Measurements from ENCODE around the gene TULP1. TPM values are rescaled to one million over a fixed set of nuclear protein-coding genes. Genes with fewer than 3 reads are reported as not detected.

TULP1 gene
- total RNA-seq, 2 experiments from 2014 or later, result not detected

Small RNAs within 50 kb of the gene (microRNA-seq; reads per million reads assigned to microRNA genes)
- gene MIR7111 (ENCODE audit: borderline microRNAs expressed, borderline replicate concordance), result not detected

Other genes with a start within 250 kb of the TULP1 start
- 100 to 1,000 TPM; 209 to 212 TPM for gene DEF6, start 215.1 kb downstream of the TULP1 start, total RNA-seq
- gene PPARD, start 170.3 kb downstream of the TULP1 start, total RNA-seq, result 10 to 100 TPM; 34.1 to 37.0 TPM
- 1 to 10 TPM; 1.6 to 1.7 TPM for gene FANCE, start 60.6 kb downstream of the TULP1 start, total RNA-seq
- 1,000 to 10,000 TPM; 2,453 to 2,464 TPM for gene RPL10A, start 44.5 kb downstream of the TULP1 start, total RNA-seq
- gene TEAD3, start 15.8 kb downstream of the TULP1 start, total RNA-seq, result under 1 TPM in 1 of 2 experiments, not detected in 1; 0.11 TPM
- 10 to 100 TPM; 72.6 to 75.9 TPM for gene FKBP5, start 176.0 kb upstream of the TULP1 start, total RNA-seq
- 1 to 10 TPM; 1.9 to 2.8 TPM for gene ARMC12, start 224.1 kb upstream of the TULP1 start, total RNA-seq

Measured in CD4-positive, alpha-beta T cell (primary cell).